Liver (tissue), 9 donors: ENCODE measurements around the gene NEFH. TPM values are rescaled to one million over a fixed set of nuclear protein-coding genes. Genes with fewer than 3 reads are reported as not detected.

Experiments used
- DNase-seq: peaks from one replicate; pipeline ENCODE4 v3.0.0-alpha.2; 2017; ENCODE audit warnings: low spot score
- H3K27ac ChIP-seq, 2 donors: one replicate each; pipeline ENCODE4 v1.7.0; 2013; ENCODE audit warnings: inconsistent platforms in 2 of 2, low read length in 2 of 2, control low read depth in 1 of 2, low read depth in 1 of 2, mild to moderate bottlenecking in 1 of 2
- H3K27me3 ChIP-seq, 4 donors: one replicate each; pipeline versions ENCODE4 v1.6.1 to v1.7.0; 2013; ENCODE audit warnings: low read length in 3 of 4, inconsistent platforms in 1 of 4, mild to moderate bottlenecking in 1 of 4, moderate library complexity in 1 of 4; ENCODE audit not compliant: control insufficient read depth in 4 of 4, insufficient read depth in 4 of 4
- H3K36me3 ChIP-seq, 4 donors: one replicate each; pipeline versions ENCODE4 v1.6.1 to v1.7.0; 2013; ENCODE audit warnings: low read length in 3 of 4, mild to moderate bottlenecking in 3 of 4, low read depth in 1 of 4, moderate library complexity in 1 of 4; ENCODE audit not compliant: control insufficient read depth in 4 of 4, insufficient read depth in 3 of 4
- H3K4me1 ChIP-seq, 4 donors: one replicate each; pipeline versions ENCODE4 v1.6.1 to v1.7.0; 2013; ENCODE audit warnings: low read length in 3 of 4, mild to moderate bottlenecking in 3 of 4, moderate library complexity in 1 of 4; ENCODE audit not compliant: control insufficient read depth in 4 of 4, insufficient read depth in 4 of 4
- H3K4me3 ChIP-seq, 3 donors: one replicate each; pipeline versions ENCODE4 v1.6.1 to v1.7.0; 2013; ENCODE audit warnings: low read length in 3 of 3, control low read depth in 1 of 3, low read depth in 1 of 3, mild to moderate bottlenecking in 1 of 3
- H3K9ac ChIP-seq, 2 donors: one replicate each; pipeline ENCODE4 v1.7.0; 2013; ENCODE audit warnings: low read length in 2 of 2, mild to moderate bottlenecking in 2 of 2, moderate library complexity in 2 of 2, control low read depth in 1 of 2, low read depth in 1 of 2
- H3K9me3 ChIP-seq, 4 donors: one replicate each; pipeline versions ENCODE4 v1.6.1 to v1.7.0; 2013; ENCODE audit warnings: low read length in 3 of 4; ENCODE audit not compliant: control insufficient read depth in 4 of 4
- EGR1 ChIP-seq, 2 donors: IDR thresholded peaks; 2 replicates each; pipeline ENCODE4 v1.6.1; 2016 to 2018; ENCODE audit warnings: antibody characterized with exemption in 2 of 2, low read depth in 2 of 2
- FOXA1 ChIP-seq: IDR thresholded peaks from 2 replicates; pipeline ENCODE4 v1.6.1; 2016; ENCODE audit warnings: antibody characterized with exemption
- FOXA2 ChIP-seq: IDR thresholded peaks from 2 replicates; pipeline ENCODE4 v1.6.1; 2016; ENCODE audit warnings: antibody characterized with exemption
- GABPA ChIP-seq, 2 donors: IDR thresholded peaks in 1 of 2; conservative IDR thresholded peaks in 1 of 2; 2 replicates each; pipeline ENCODE4 v1.6.1; 2016; ENCODE audit warnings: antibody characterized with exemption in 2 of 2, mild to moderate bottlenecking in 1 of 2, moderate library complexity in 1 of 2
- HNF4A ChIP-seq, 2 donors: conservative IDR thresholded peaks; 2 replicates each; pipeline ENCODE4 v1.6.1; 2016; ENCODE audit warnings: antibody characterized with exemption in 2 of 2, mild to moderate bottlenecking in 2 of 2
- HNF4G ChIP-seq: IDR thresholded peaks from 2 replicates; pipeline ENCODE4 v1.6.1; 2016; ENCODE audit warnings: antibody characterized with exemption
- JUND ChIP-seq, 2 donors: IDR thresholded peaks; 2 replicates each; pipeline ENCODE4 v1.6.1; 2016; ENCODE audit warnings: antibody characterized with exemption in 2 of 2
- NR2F2 ChIP-seq: IDR thresholded peaks from 2 replicates; pipeline ENCODE4 v1.6.1; 2016; ENCODE audit warnings: antibody characterized with exemption
- RAD21 ChIP-seq, 2 donors: IDR thresholded peaks; 2 replicates each; pipeline ENCODE4 v1.6.1; 2016; ENCODE audit warnings: antibody characterized with exemption in 2 of 2, mild to moderate bottlenecking in 2 of 2
- RXRA ChIP-seq, 2 donors: IDR thresholded peaks; 2 replicates each; pipeline ENCODE4 v1.6.1; 2017 to 2018; ENCODE audit warnings: antibody characterized with exemption in 2 of 2, mild to moderate bottlenecking in 1 of 2
- SP1 ChIP-seq: IDR thresholded peaks from 2 replicates; pipeline ENCODE4 v1.6.1; 2018; ENCODE audit warnings: antibody characterized with exemption, mild to moderate bottlenecking
- TAF1 ChIP-seq: conservative IDR thresholded peaks from 2 replicates; pipeline ENCODE4 v1.6.1; 2016; ENCODE audit warnings: antibody characterized with exemption, mild to moderate bottlenecking
- WGBS: extraction: QIAGEN DNeasy Blood & Tissue Kit; methylation state at CpG from one replicate; pipeline ENCODE4 v1.1.7; 2013; 5-methylcytosine and 5-hydroxymethylcytosine counted together
- polyA plus RNA-seq, 2 donors: library from polyadenylated mRNA; stranded (reverse) in 1 of 2; unstranded in 1 of 2; fragments of 200-250 nt in 1 of 2; fragments of >200 nt in 1 of 2; fragmentation: Nextera tagmentation in 1 of 2; extraction: Ambion mirVana in 1 of 2; gene quantifications; one replicate each; pipeline versions ENCODE4 v1.2.1 to v1.2.3, GENCODE V29; 2013 to 2015
- total RNA-seq, 2 donors: library from RNA; depleted of rRNA; stranded (reverse); fragments of >200 nt; gene quantifications; one replicate each; pipeline ENCODE4 v1.2.3, GENCODE V29; 2014
- TF ChIP-seq, protein P1 (sequence below): IDR thresholded peaks from 2 replicates; pipeline ENCODE4 v1.6.1; 2016; ENCODE audit warnings: antibody characterized with exemption, mild to moderate bottlenecking
- TF ChIP-seq, protein P2 (sequence below): IDR thresholded peaks from 2 replicates; pipeline ENCODE4 v1.6.1; 2016; ENCODE audit warnings: antibody characterized with exemption
- TF ChIP-seq, protein P3 (sequence below): IDR thresholded peaks from 2 replicates; pipeline ENCODE4 v1.6.1; 2016; ENCODE audit warnings: antibody characterized with exemption
- TF ChIP-seq, protein P4 (sequence below): IDR thresholded peaks from 2 replicates; pipeline ENCODE4 v1.6.1; 2016; ENCODE audit warnings: antibody characterized with exemption
- TF ChIP-seq, protein P5 (sequence below): fragments of 150-350 bp; IDR thresholded peaks from 2 replicates; pipeline ENCODE4 v1.5.1; 2017; ENCODE audit warnings: improper control_type of control experiment, low read depth, low read length; ENCODE audit not compliant: missing input control
- donor health status: healthy.
- donor health status: healthy.
- donor health status: healthy.
- donor health status: healthy.
- donor health status: healthy.

NEFH gene
- total and polyA plus RNA-seq, 4 donors: 0.04 to 1.6 (median 0.21) TPM

DNA sequence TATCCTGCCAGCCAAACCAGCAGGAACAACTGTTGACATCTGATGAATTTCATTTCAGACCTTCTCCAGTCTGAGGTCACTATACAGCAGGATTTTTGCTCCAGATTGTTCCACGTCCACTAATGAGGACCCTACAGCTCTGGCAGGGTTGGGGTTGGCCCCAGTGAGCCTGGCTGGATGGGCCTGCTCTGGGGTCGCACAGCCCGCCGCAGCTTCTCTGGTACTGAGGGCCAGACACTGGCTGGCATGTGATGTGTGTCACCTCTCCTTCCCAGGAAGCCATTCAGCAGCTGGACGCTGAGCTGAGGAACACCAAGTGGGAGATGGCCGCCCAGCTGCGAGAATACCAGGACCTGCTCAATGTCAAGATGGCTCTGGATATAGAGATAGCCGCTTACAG is 5.4 kb downstream of the NEFH start:
- Histone ChIP-seq H3K9me3 (no peaks in the 10 kb centered on the region), H3K4me3 (no peak overlapping the region), H3K9ac (no peak overlapping the region), H3K4me1 (peaks cover 6 to 10% (median 8%) of the 10 kb centered on the region in 4 donors), H3K36me3 (no peaks in the 10 kb centered on the region), H3K27ac (no peak overlapping the region), H3K27me3 (peaks cover 0 to 3% (median under 1%) of the 10 kb centered on the region in 4 donors)
- TF ChIP-seq EGR1 (IDR thresholded peaks at IDR 0.05; ENCODE audit: low read depth in 2 of 2): no peak
- no peak for TF ChIP-seq RXRA (IDR thresholded peaks at IDR 0.05)
- TF ChIP-seq, protein P1, sequence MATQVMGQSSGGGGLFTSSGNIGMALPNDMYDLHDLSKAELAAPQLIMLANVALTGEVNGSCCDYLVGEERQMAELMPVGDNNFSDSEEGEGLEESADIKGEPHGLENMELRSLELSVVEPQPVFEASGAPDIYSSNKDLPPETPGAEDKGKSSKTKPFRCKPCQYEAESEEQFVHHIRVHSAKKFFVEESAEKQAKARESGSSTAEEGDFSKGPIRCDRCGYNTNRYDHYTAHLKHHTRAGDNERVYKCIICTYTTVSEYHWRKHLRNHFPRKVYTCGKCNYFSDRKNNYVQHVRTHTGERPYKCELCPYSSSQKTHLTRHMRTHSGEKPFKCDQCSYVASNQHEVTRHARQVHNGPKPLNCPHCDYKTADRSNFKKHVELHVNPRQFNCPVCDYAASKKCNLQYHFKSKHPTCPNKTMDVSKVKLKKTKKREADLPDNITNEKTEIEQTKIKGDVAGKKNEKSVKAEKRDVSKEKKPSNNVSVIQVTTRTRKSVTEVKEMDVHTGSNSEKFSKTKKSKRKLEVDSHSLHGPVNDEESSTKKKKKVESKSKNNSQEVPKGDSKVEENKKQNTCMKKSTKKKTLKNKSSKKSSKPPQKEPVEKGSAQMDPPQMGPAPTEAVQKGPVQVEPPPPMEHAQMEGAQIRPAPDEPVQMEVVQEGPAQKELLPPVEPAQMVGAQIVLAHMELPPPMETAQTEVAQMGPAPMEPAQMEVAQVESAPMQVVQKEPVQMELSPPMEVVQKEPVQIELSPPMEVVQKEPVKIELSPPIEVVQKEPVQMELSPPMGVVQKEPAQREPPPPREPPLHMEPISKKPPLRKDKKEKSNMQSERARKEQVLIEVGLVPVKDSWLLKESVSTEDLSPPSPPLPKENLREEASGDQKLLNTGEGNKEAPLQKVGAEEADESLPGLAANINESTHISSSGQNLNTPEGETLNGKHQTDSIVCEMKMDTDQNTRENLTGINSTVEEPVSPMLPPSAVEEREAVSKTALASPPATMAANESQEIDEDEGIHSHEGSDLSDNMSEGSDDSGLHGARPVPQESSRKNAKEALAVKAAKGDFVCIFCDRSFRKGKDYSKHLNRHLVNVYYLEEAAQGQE: no peak
- no peak for TF ChIP-seq FOXA1
- TF ChIP-seq JUND (IDR thresholded peaks at IDR 0.05): no peak
- TF ChIP-seq GABPA (IDR thresholded peaks at IDR 0.05 in 1 of 2, conservative IDR thresholded peaks at IDR 0.05 in 1 of 2): no peak
- TF ChIP-seq HNF4A (conservative IDR thresholded peaks at IDR 0.05): no peak
- no peak for TF ChIP-seq FOXA2
- TF ChIP-seq RAD21 (IDR thresholded peaks at IDR 0.05): no peak
- no peak for TF ChIP-seq NR2F2
- TF ChIP-seq, protein P2, sequence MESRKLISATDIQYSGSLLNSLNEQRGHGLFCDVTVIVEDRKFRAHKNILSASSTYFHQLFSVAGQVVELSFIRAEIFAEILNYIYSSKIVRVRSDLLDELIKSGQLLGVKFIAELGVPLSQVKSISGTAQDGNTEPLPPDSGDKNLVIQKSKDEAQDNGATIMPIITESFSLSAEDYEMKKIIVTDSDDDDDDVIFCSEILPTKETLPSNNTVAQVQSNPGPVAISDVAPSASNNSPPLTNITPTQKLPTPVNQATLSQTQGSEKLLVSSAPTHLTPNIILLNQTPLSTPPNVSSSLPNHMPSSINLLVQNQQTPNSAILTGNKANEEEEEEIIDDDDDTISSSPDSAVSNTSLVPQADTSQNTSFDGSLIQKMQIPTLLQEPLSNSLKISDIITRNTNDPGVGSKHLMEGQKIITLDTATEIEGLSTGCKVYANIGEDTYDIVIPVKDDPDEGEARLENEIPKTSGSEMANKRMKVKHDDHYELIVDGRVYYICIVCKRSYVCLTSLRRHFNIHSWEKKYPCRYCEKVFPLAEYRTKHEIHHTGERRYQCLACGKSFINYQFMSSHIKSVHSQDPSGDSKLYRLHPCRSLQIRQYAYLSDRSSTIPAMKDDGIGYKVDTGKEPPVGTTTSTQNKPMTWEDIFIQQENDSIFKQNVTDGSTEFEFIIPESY: no peak
- TF ChIP-seq, protein P3, sequence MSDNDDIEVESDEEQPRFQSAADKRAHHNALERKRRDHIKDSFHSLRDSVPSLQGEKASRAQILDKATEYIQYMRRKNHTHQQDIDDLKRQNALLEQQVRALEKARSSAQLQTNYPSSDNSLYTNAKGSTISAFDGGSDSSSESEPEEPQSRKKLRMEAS: no peak
- WGBS: 95% methylated on average over 8 of the region's 8 CpGs
- DNase-seq: no peak

DNA sequence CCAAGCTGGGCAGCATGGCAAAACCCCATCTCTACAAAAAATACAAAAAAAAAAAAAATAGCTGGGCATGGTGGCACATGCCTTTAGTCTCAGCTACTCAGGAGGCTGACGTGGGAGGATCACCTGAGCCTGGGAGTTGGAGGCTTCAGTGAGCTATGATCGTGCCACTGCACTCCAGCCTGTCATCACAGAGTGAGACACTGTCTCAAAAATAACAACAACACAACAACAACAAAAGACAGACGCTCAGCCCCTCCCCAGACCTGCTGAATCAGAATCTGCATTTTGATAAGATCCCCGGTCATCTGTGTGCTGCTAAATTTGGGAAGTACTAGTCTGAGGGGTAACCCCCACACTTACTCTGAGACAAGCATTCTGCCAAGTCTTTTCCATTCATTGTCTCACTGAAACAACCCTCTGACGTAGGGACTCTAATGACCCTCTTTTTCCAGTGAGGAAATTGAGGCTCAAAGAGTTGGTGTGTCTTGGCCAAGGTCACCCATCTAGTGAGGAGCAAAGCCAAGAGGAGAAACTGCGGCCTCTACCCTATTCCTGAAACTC is 7.5 kb downstream of the NEFH start:
- Histone ChIP-seq H3K9ac (no peak overlapping the region), H3K27ac (no peak overlapping the region)
- WGBS: 86% methylated on average over 6 of the region's 6 CpGs

More for the DNA sequence above, 7.5 kb downstream of the NEFH start:
- Histone ChIP-seq H3K27me3 (no peaks in the 10 kb centered on the region), H3K4me1 (no peaks in the 10 kb centered on the region), H3K36me3 (no peaks in the 10 kb centered on the region), H3K9me3 (no peaks in the 10 kb centered on the region), H3K4me3 (no peak overlapping the region)
- TF ChIP-seq GABPA (IDR thresholded peaks at IDR 0.05 in 1 of 2, conservative IDR thresholded peaks at IDR 0.05 in 1 of 2) (no peak), HNF4G (no peak), HNF4A (conservative IDR thresholded peaks at IDR 0.05) (no peak), TAF1 (no peak), SP1 (no peak), FOXA2 (no peak)
- TF ChIP-seq, protein P3: no peak
- TF ChIP-seq, protein P4, sequence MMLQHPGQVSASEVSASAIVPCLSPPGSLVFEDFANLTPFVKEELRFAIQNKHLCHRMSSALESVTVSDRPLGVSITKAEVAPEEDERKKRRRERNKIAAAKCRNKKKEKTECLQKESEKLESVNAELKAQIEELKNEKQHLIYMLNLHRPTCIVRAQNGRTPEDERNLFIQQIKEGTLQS: no peak
- TF ChIP-seq, protein P2: no peak
- TF ChIP-seq, protein P1: no peak
- TF ChIP-seq, protein P5, sequence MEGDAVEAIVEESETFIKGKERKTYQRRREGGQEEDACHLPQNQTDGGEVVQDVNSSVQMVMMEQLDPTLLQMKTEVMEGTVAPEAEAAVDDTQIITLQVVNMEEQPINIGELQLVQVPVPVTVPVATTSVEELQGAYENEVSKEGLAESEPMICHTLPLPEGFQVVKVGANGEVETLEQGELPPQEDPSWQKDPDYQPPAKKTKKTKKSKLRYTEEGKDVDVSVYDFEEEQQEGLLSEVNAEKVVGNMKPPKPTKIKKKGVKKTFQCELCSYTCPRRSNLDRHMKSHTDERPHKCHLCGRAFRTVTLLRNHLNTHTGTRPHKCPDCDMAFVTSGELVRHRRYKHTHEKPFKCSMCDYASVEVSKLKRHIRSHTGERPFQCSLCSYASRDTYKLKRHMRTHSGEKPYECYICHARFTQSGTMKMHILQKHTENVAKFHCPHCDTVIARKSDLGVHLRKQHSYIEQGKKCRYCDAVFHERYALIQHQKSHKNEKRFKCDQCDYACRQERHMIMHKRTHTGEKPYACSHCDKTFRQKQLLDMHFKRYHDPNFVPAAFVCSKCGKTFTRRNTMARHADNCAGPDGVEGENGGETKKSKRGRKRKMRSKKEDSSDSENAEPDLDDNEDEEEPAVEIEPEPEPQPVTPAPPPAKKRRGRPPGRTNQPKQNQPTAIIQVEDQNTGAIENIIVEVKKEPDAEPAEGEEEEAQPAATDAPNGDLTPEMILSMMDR: no peak
- no peak for DNase-seq
